ENCODE results near the gene GPX5. TPM values are rescaled to one million over a fixed set of nuclear protein-coding genes. Genes with fewer than 3 reads are reported as not detected.

Gene GPX5
- total RNA-seq, 1 donor from 2014 or later, result 4.3 TPM

DNA sequence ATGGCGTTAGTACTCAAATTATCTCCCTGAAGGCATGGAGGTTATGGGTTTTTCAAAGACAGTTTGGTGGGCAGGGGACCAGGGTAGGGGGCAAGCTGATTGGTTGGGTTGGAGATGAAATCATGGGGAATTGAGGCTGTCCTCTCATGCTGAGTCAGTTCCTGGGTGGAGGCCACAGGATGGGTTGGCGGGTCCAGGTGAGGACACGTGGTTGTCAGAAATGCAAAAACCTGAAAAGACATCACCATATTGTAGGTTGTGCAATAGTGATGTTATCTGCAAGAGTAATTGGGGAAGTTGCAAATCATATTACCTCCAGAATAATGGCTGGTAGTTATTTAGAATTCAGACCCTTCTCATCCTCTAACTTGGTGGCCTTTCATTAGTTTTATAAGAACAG, 40.2 kb upstream of the GPX5 start:
- Histone ChIP-seq H3K36me3 (ENCODE audit: insufficient read depth, low read length) (no peaks in the 10 kb centered on the region), H3K4me1 (ENCODE audit: insufficient read depth, low read length) (peaks cover 3% of the 10 kb centered on the region), H3K9me3 (ENCODE audit: insufficient read depth, low read depth, low read length) (no peaks in the 10 kb centered on the region), H4K20me1 (ENCODE audit: insufficient read depth, low read length) (no peaks in the 10 kb centered on the region), H3K4me2 (ENCODE audit: low read length) (no peak overlapping the region), H3K9ac (ENCODE audit: low read length) (no peak overlapping the region), H2AFZ (ENCODE audit: low read depth, low read length) (no peak overlapping the region), H3K27me3 (ENCODE audit: insufficient read depth, low read length) (peaks cover 3% of the 10 kb centered on the region), H3K27ac (ENCODE audit: low read depth, low read length) (no peak overlapping the region), H3K4me3 (ENCODE audit: insufficient read depth, low read depth, low read length) (no peak overlapping the region), H3K79me2 (ENCODE audit: insufficient read depth, low read length) (no peaks in the 10 kb centered on the region)
- H3K36me3 Mint-ChIP-seq (ENCODE audit: low read depth, unreplicated experiment), result no peaks in the 10 kb centered on the region
- H3K9me3 Mint-ChIP-seq (ENCODE audit: unreplicated experiment), result no peaks in the 10 kb centered on the region
- TF ChIP-seq, protein P1, sequence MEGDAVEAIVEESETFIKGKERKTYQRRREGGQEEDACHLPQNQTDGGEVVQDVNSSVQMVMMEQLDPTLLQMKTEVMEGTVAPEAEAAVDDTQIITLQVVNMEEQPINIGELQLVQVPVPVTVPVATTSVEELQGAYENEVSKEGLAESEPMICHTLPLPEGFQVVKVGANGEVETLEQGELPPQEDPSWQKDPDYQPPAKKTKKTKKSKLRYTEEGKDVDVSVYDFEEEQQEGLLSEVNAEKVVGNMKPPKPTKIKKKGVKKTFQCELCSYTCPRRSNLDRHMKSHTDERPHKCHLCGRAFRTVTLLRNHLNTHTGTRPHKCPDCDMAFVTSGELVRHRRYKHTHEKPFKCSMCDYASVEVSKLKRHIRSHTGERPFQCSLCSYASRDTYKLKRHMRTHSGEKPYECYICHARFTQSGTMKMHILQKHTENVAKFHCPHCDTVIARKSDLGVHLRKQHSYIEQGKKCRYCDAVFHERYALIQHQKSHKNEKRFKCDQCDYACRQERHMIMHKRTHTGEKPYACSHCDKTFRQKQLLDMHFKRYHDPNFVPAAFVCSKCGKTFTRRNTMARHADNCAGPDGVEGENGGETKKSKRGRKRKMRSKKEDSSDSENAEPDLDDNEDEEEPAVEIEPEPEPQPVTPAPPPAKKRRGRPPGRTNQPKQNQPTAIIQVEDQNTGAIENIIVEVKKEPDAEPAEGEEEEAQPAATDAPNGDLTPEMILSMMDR (IDR thresholded peaks at IDR 0.05; ENCODE audit: insufficient read depth, low read depth, low read length), result no peak
- no peak for TF ChIP-seq EZH2 (IDR thresholded peaks at IDR 0.05; ENCODE audit: insufficient read depth, low read length)
- H3K4me3 Mint-ChIP-seq (ENCODE audit: unreplicated experiment), result no peak overlapping the region
- H3K27me3 Mint-ChIP-seq (ENCODE audit: low read depth, unreplicated experiment), result peaks cover 21% of the 10 kb centered on the region
- H3K4me1 Mint-ChIP-seq (ENCODE audit: low read depth, unreplicated experiment), result peaks cover 1% of the 10 kb centered on the region
- no peak overlapping the region for H3K27ac Mint-ChIP-seq (ENCODE audit: unreplicated experiment)
- DNase-seq (ENCODE audit: low read depth) (no peak), FAIRE-seq (no peak)

DNA sequence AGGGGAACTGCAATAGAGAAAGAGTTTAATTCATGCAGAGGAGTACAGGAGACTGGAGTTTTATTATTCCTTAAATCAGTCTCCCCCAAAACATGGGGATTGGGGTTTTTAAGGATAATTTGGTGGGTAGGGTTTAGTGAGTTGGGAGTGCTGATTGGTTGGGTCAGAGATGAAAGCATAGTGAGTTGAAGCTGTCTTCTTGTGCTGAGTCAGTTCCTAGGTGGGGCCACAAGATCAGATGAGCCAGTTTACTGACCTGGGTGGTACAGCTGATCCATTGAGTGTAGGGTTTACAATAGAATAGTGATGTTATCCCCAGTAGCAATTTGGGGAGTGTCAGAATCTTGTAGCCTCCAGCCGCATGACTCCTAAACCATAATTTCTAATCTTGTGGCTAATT, 39.1 kb upstream of the GPX5 start:
- H2AFZ ChIP-seq (ENCODE audit: low read depth, low read length), result no peak overlapping the region
- TF ChIP-seq, protein P1 (IDR thresholded peaks at IDR 0.05; ENCODE audit: insufficient read depth, low read depth, low read length), result no peak
- TF ChIP-seq EZH2 (IDR thresholded peaks at IDR 0.05; ENCODE audit: insufficient read depth, low read length), result no peak
- H3K9me3 Mint-ChIP-seq (ENCODE audit: unreplicated experiment), result no peaks in the 10 kb centered on the region
- no peak overlapping the region for H3K4me3 ChIP-seq (ENCODE audit: insufficient read depth, low read depth, low read length)
- peaks cover 8% of the 10 kb centered on the region for H3K4me1 Mint-ChIP-seq (ENCODE audit: low read depth, unreplicated experiment)
- no peaks in the 10 kb centered on the region for H3K9me3 ChIP-seq (ENCODE audit: insufficient read depth, low read depth, low read length)
- no peak overlapping the region for H3K4me3 Mint-ChIP-seq (ENCODE audit: unreplicated experiment)
- no peaks in the 10 kb centered on the region for H3K36me3 Mint-ChIP-seq (ENCODE audit: low read depth, unreplicated experiment)
- H4K20me1 ChIP-seq (ENCODE audit: insufficient read depth, low read length), result no peaks in the 10 kb centered on the region
- no peak overlapping the region for H3K27ac Mint-ChIP-seq (ENCODE audit: unreplicated experiment)
- no peak for DNase-seq (ENCODE audit: low read depth)
- H3K79me2 ChIP-seq (ENCODE audit: insufficient read depth, low read length), result no peaks in the 10 kb centered on the region
- FAIRE-seq, result no peak
- H3K4me2 ChIP-seq (ENCODE audit: low read length), result no peak overlapping the region
- H3K27me3 Mint-ChIP-seq (ENCODE audit: low read depth, unreplicated experiment), result peaks cover 15% of the 10 kb centered on the region
- H3K27ac ChIP-seq (ENCODE audit: low read depth, low read length), result no peak overlapping the region
- no peaks in the 10 kb centered on the region for H3K36me3 ChIP-seq (ENCODE audit: insufficient read depth, low read length)
- H3K9ac ChIP-seq (ENCODE audit: low read length), result no peak overlapping the region
- no peaks in the 10 kb centered on the region for H3K27me3 ChIP-seq (ENCODE audit: insufficient read depth, low read length)
- H3K4me1 ChIP-seq (ENCODE audit: insufficient read depth, low read length), result peaks cover 5% of the 10 kb centered on the region

DNA sequence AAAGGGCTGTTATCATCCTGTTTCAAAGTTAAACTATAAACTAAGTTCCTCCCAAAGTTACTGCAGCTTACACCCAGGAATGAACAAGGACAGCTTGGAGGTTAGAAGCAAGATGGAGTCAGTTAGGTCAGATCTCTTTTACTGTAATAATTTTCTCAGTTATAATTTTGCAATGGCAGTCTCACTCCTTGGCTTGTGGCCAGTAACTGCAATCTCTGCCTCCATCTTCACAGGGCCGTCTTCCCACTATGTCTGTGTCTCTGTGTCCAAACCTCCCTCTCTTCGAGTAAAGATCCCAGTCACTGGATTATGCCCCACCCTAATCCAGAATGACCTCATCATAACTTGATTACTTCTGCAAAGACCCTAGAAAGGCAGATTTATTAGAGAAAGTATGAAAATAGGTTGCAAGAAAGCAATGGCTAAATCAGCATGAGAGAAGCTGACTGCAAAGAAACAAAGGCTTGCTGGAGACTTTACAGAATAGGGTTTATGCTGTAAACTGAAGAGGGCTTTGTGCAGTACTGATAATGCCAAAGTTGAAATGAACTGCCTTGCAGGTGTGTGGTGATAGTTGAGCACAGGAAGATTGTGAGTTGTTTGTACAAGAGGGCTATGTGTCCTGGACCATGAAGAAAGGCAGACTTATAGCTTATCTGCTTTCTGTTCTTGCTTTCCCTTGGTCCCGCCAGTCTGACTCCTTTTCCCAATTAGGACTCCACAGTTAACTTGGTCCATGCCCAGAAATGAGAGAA, 38.5 kb upstream of the GPX5 start:
- H3K4me1 Mint-ChIP-seq (ENCODE audit: low read depth, unreplicated experiment), result peaks cover 13% of the 10 kb centered on the region
- no peak for FAIRE-seq
- no peaks in the 10 kb centered on the region for H3K27me3 ChIP-seq (ENCODE audit: insufficient read depth, low read length)
- no peak overlapping the region for H3K4me2 ChIP-seq (ENCODE audit: low read length)
- H3K4me3 Mint-ChIP-seq (ENCODE audit: unreplicated experiment), result no peak overlapping the region
- H3K27me3 Mint-ChIP-seq (ENCODE audit: low read depth, unreplicated experiment), result peaks cover 10% of the 10 kb centered on the region
- no peaks in the 10 kb centered on the region for H3K36me3 Mint-ChIP-seq (ENCODE audit: low read depth, unreplicated experiment)
- no peaks in the 10 kb centered on the region for H3K36me3 ChIP-seq (ENCODE audit: insufficient read depth, low read length)
- no peaks in the 10 kb centered on the region for H3K9me3 Mint-ChIP-seq (ENCODE audit: unreplicated experiment)
- peaks cover 5% of the 10 kb centered on the region for H3K4me1 ChIP-seq (ENCODE audit: insufficient read depth, low read length)
- no peak for DNase-seq (ENCODE audit: low read depth)
- H4K20me1 ChIP-seq (ENCODE audit: insufficient read depth, low read length), result no peaks in the 10 kb centered on the region
- no peaks in the 10 kb centered on the region for H3K9me3 ChIP-seq (ENCODE audit: insufficient read depth, low read depth, low read length)
- H3K27ac ChIP-seq (ENCODE audit: low read depth, low read length), result no peak overlapping the region
- no peak overlapping the region for H2AFZ ChIP-seq (ENCODE audit: low read depth, low read length)
- H3K4me3 ChIP-seq (ENCODE audit: insufficient read depth, low read depth, low read length), result no peak overlapping the region
- H3K79me2 ChIP-seq (ENCODE audit: insufficient read depth, low read length), result no peaks in the 10 kb centered on the region
- TF ChIP-seq, protein P1 (IDR thresholded peaks at IDR 0.05; ENCODE audit: insufficient read depth, low read depth, low read length), result no peak
- no peak for TF ChIP-seq EZH2 (IDR thresholded peaks at IDR 0.05; ENCODE audit: insufficient read depth, low read length)
- no peak overlapping the region for H3K27ac Mint-ChIP-seq (ENCODE audit: unreplicated experiment)
- H3K9ac ChIP-seq (ENCODE audit: low read length), result no peak overlapping the region
